Psoas muscle (tissue), 8 donors: ENCODE measurements around the gene MMP17. TPM values are rescaled to one million over a fixed set of nuclear protein-coding genes. Genes with fewer than 3 reads are reported as not detected.

Experiments
- ATAC-seq, 4 donors: fragments of 200-7000 bp; cut with Tn5 transposase; one replicate each; pipeline ENCODE4 v1.9.1; 2020; ENCODE audit warnings: moderate library complexity in 3 of 4, mild to moderate bottlenecking in 2 of 4
- DNase-seq, 2 donors: peaks; one replicate each; pipeline ENCODE4 v3.0.0-alpha.2; 2020
- H3K27ac ChIP-seq: fragments of 200-600 bp; one replicate; pipeline ENCODE4 v1.8.0; 2022
- H3K27me3 ChIP-seq, 3 donors: fragments of 200-600 bp in 1 of 3; one replicate each; pipeline versions ENCODE4 v1.6.1 to v1.8.0; 2013 to 2022; ENCODE audit warnings: low read length in 2 of 3, mild to moderate bottlenecking in 2 of 3, moderate library complexity in 1 of 3; ENCODE audit not compliant: insufficient read depth in 3 of 3
- H3K36me3 ChIP-seq, 2 donors: fragments of 200-600 bp in 1 of 2; one replicate each; pipeline versions ENCODE4 v1.6.1 to v1.8.0; 2013 to 2022; ENCODE audit warnings: low read depth in 1 of 2, mild to moderate bottlenecking in 1 of 2, moderate library complexity in 1 of 2; ENCODE audit not compliant: insufficient read depth in 1 of 2
- H3K4me1 ChIP-seq: fragments of 200-600 bp; one replicate; pipeline ENCODE4 v1.8.0; 2022
- H3K4me3 ChIP-seq: fragments of 200-600 bp; one replicate; pipeline ENCODE4 v1.8.0; 2022; ENCODE audit warnings: mild to moderate bottlenecking
- H3K9me3 ChIP-seq: fragments of 200-600 bp; one replicate; pipeline ENCODE4 v1.8.0; 2022
- WGBS, 3 donors: extraction: QIAGEN DNeasy Blood & Tissue Kit; methylation state at CpG; one replicate each; pipeline versions ENCODE4 v1.1.6 to v1.1.7; 2013; 5-methylcytosine and 5-hydroxymethylcytosine counted together
- intact Hi-C, 2 donors: fragments of 100-400 bp; cut with DNase I; formaldehyde crosslinking; loops; one replicate each; pipeline versions ENCODE4 v1.11.0 to v1.14.2; 2022
- polyA plus RNA-seq, 3 donors: library from polyadenylated mRNA; stranded (reverse); fragments of 200-250 nt; gene quantifications; one replicate each; pipeline ENCODE4 v1.2.3, GENCODE V29; 2013
- total RNA-seq, 4 donors: library from RNA; stranded (reverse); fragmentation: NEBNext Ultra II Directional in 2 of 4; extraction: Animal tissue kit (Norgen Biotek cat#: 25700) in 2 of 4; gene quantifications; one replicate each; pipeline versions ENCODE4 v1.2.1 to v1.2.4, GENCODE V29; 2021 to 2023
- TF ChIP-seq, protein P1 (sequence below): fragments of 200-600 bp; IDR thresholded peaks from one replicate; pipeline ENCODE4 v1.8.0; 2022; ENCODE audit warnings: antibody characterized with exemption
- donor health status: healthy with polysubstance abuse.
- donor health status: DM: no; HTN: no; CAD: no; lungs with moderate emphysema.
- donor health status: Bipolar disorder and iron deficiency.
- donor health status: healthy.
- donor health status: DM: yes; HTN: yes; CAD: no.
- donor health status: DM: no; HTN: no; CAD: no.
- donor health status: DM: no; HTN: no; CAD: no.
- donor health status: DM: yes; HTN: yes; CAD: no.

MMP17 gene
- total and polyA plus RNA-seq, 7 donors, result 0.64 to 1.4 (median 1.0) TPM

- intact Hi-C loops, result loop anchor here in 1 of 2 donors (10.0 kb wide), 1 partner anchor 731 kb away; no protein-coding TSS in a partner anchor
- H3K9me3 ChIP-seq, result no peaks in the 10 kb centered on the region
Measured at GRCh38 chr12:131835616-131836171, 7.5 kb downstream of the MMP17 start.

DNA sequence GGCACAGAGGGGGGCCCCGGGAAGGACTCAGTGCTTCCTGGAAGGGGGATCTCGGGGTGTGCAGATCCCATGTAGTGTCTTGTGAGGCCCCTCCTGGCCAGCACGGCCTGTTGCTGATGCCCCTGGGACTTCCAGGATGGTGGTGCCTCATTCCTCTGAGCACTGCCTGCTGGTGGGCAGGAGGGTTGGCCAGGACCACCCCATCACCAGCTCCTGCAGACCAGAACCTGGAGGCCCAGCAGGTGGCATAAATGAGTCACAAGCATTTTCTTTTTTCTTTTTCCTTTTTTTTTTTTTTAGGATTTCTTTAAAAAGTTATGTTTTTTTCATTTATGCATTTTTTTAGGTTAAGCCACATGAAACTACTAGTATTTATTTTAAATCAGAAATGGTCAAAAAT is 8.0 kb downstream of the MMP17 start:
- H3K27ac ChIP-seq, result no peak overlapping the region
- TF ChIP-seq, protein P1, sequence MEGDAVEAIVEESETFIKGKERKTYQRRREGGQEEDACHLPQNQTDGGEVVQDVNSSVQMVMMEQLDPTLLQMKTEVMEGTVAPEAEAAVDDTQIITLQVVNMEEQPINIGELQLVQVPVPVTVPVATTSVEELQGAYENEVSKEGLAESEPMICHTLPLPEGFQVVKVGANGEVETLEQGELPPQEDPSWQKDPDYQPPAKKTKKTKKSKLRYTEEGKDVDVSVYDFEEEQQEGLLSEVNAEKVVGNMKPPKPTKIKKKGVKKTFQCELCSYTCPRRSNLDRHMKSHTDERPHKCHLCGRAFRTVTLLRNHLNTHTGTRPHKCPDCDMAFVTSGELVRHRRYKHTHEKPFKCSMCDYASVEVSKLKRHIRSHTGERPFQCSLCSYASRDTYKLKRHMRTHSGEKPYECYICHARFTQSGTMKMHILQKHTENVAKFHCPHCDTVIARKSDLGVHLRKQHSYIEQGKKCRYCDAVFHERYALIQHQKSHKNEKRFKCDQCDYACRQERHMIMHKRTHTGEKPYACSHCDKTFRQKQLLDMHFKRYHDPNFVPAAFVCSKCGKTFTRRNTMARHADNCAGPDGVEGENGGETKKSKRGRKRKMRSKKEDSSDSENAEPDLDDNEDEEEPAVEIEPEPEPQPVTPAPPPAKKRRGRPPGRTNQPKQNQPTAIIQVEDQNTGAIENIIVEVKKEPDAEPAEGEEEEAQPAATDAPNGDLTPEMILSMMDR, result no peak
- no peak overlapping the region for H3K4me3 ChIP-seq
- DNase-seq (no peak), ATAC-seq (no peak)
- WGBS, 3 donors, result 41 to 49% (median 41%) methylated on average over 3 of the region's 3 CpGs
- H3K36me3 ChIP-seq, result no peaks in the 10 kb centered on the region
- no peaks in the 10 kb centered on the region for H3K4me1 ChIP-seq
- intact Hi-C loops, result loop anchor here in 1 of 2 donors (10.0 kb wide), 1 partner anchor 731 kb away; no protein-coding TSS in a partner anchor
- H3K9me3 ChIP-seq, result no peaks in the 10 kb centered on the region
- peaks cover 0 to 41% (median 8%) of the 10 kb centered on the region in 3 donors for H3K27me3 ChIP-seq

More at GRCh38 chr12:131835616-131836171, 7.5 kb downstream of the MMP17 start:
- Histone ChIP-seq H3K4me1 (no peaks in the 10 kb centered on the region), H3K27ac (no peak overlapping the region), H3K36me3 (no peaks in the 10 kb centered on the region), H3K27me3 (peaks cover 0 to 44% (median 8%) of the 10 kb centered on the region in 3 donors), H3K4me3 (no peak overlapping the region)
- TF ChIP-seq, protein P1, result no peak
- ATAC-seq (no peak), DNase-seq (no peak)
- WGBS, 3 donors, result 61 to 77% (median 68%) methylated on average over 7 of the region's 7 CpGs

DNA sequence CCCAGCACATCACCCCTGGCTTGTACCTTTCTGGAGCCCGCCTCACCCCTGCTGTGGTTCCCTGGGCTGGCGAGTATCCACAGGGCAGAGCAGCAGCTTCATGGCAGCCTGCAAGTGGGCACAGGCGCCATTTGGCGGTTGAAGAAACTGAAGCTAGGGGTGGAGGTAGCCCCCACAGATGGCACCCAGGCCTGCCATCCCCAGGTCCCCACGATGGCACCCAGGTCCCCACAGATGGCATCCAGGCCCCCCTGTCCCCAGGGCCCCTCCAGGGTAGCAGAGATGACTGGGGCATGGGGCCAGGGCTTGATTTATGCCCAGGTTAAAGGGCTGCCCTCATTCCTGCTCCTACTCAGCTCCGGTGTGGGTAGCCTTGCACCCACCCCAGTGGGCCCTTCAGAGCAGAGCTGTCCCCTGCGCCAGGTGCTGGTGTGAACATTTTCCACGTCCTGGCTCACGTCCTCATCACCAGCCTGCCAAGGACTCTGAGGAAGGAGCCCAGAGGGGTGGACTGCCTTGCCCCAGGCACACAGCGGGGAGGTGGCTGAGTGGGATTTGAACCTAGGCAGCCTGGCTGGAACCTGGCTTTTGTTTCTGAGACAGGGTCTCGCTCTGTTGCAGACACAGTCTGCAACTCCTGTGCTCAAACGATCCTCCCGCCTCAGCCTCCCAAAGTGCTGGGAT is 8.7 kb downstream of the MMP17 start:
- Histone ChIP-seq H3K4me1 (no peaks in the 10 kb centered on the region), H3K9me3 (no peaks in the 10 kb centered on the region), H3K4me3 (no peak overlapping the region), H3K36me3 (no peaks in the 10 kb centered on the region), H3K27me3 (peaks cover 0 to 41% (median 8%) of the 10 kb centered on the region in 3 donors), H3K27ac (no peak overlapping the region)
- 67 to 74% (median 70%) methylated on average over 13 of the region's 13 CpGs for WGBS, 3 donors
- intact Hi-C loops, result loop anchor here in 1 of 2 donors (10.0 kb wide), 1 partner anchor 732 kb away; no protein-coding TSS in a partner anchor
- ATAC-seq (no peak), DNase-seq (no peak)
- TF ChIP-seq, protein P1, result no peak

- Histone ChIP-seq H3K36me3 (no peaks in the 10 kb centered on the region), H3K4me1 (no peaks in the 10 kb centered on the region), H3K27ac (no peak overlapping the region), H3K9me3 (no peaks in the 10 kb centered on the region), H3K27me3 (peaks cover 0 to 5% (median 0%) of the 10 kb centered on the region in 3 donors), H3K4me3 (no peak overlapping the region)
- ATAC-seq, result no peak
- no peak for DNase-seq
- WGBS, 3 donors, result 89 to 90% (median 90%) methylated on average over 46 of the region's 46 CpGs
- TF ChIP-seq, protein P1, result no peak
- intact Hi-C loops, result no loop called here
Measured at GRCh38 chr12:131840643-131841416, 12.6 kb downstream of the MMP17 start.
